HG03457 (cell line): ENCODE measurements around the gene BID.

Experiments
- ATAC-seq: cut with Tn5 transposase; IDR thresholded peaks from one replicate; pipeline ENCODE4 v1.9.1; 2021; ENCODE audit warnings: moderate number of reproducible peaks; ENCODE audit not compliant: unreplicated experiment

Gene BID

GRCh38 chr22:17803609-17804270 is 29.5 kb upstream of the BID start:
- no peak for ATAC-seq

- ATAC-seq, result no peak
Measured at GRCh38 chr22:17802822-17803221, 28.6 kb upstream of the BID start.

- ATAC-seq, result no peak
Measured at GRCh38 chr22:17802411-17802810, 28.1 kb upstream of the BID start.

- ATAC-seq, result peak; percentile 34
Measured at GRCh38 chr22:17797721-17798559, 23.7 kb upstream of the BID start.

GRCh38 chr22:17796695-17797094 is 22.4 kb upstream of the BID start:
- ATAC-seq, result no peak

- ATAC-seq, result no peak
Measured at GRCh38 chr22:17795661-17796548, 21.6 kb upstream of the BID start.

GRCh38 chr22:17794726-17795542 is 20.7 kb upstream of the BID start:
- no peak for ATAC-seq

GRCh38 chr22:17792854-17793434 is 18.7 kb upstream of the BID start:
- no peak for ATAC-seq

- no peak for ATAC-seq
Measured at GRCh38 chr22:17792299-17792698, 18.0 kb upstream of the BID start.

- no peak for ATAC-seq
Measured at GRCh38 chr22:17791196-17791595, 16.9 kb upstream of the BID start.

GRCh38 chr22:17789379-17790200 is 15.3 kb upstream of the BID start:
- ATAC-seq, result no peak

- ATAC-seq, result no peak
Measured at GRCh38 chr22:17788528-17789378, 14.5 kb upstream of the BID start.

- no peak for ATAC-seq
Measured at GRCh38 chr22:17787716-17788330, 13.6 kb upstream of the BID start.

GRCh38 chr22:17787241-17787640 is 13.0 kb upstream of the BID start:
- ATAC-seq, result no peak

GRCh38 chr22:17786435-17787161 is 12.3 kb upstream of the BID start:
- no peak for ATAC-seq

GRCh38 chr22:17785185-17786184 is 11.2 kb upstream of the BID start:
- ATAC-seq, result no peak
